Activated naive CD8-positive, alpha-beta T cell treated with anti-CD3 and anti-CD28 coated beads, Interleukin-2, amount 10 ng/mL, durations not matched to agents 7 days and 5 days (primary cell): ENCODE results near the gene TEKTIP1. TPM values are rescaled to one million over a fixed set of nuclear protein-coding genes. Genes with fewer than 3 reads are reported as not detected.
"Not testable (repeated sequence)": the region's sequence is repeated elsewhere in the genome, so short reads cannot be mapped to it uniquely, and the experiment has no call there.

ENCODE experiments used
- ATAC-seq: fragments of 150-1000 bp; cut with Tn5 transposase; one replicate; pipeline ENCODE4 v1.10.0; 2021; ENCODE audit warnings: low read depth, moderate library complexity
- POLR2A ChIA-PET: fragments of 350-600 bp; sonication (Branson Sonifier 250); formaldehyde crosslinking; loops from one replicate; lab custom pipeline; 2021; ENCODE audit warnings: antibody characterized with exemption; lab: Charles Lee
- DNase-seq: peaks from one replicate; pipeline ENCODE4 v3.0.0; 2021
- H3K27ac Mint-ChIP-seq: one replicate; pipeline ENCODE4 v1.8.0; 2022; ENCODE audit warnings: mild to moderate bottlenecking, mixed read lengths
- H3K27me3 Mint-ChIP-seq: one replicate; pipeline ENCODE4 v1.8.0; 2022; ENCODE audit warnings: mild to moderate bottlenecking, moderate library complexity, mixed read lengths
- H3K36me3 Mint-ChIP-seq: one replicate; pipeline ENCODE4 v1.8.0; 2021; ENCODE audit warnings: mild to moderate bottlenecking, mixed read lengths
- H3K4me1 Mint-ChIP-seq: one replicate; pipeline ENCODE4 v1.8.0; 2021; ENCODE audit warnings: mixed read lengths
- H3K4me3 Mint-ChIP-seq: one replicate; pipeline ENCODE4 v1.8.0; 2022; ENCODE audit warnings: mild to moderate bottlenecking, moderate library complexity, mixed read lengths
- H3K9me3 Mint-ChIP-seq: one replicate; pipeline ENCODE4 v1.8.0; 2021; ENCODE audit warnings: mixed read lengths
- total RNA-seq, 2 experiments: library from RNA; stranded (reverse); gene quantifications; one replicate each; pipeline ENCODE4 v1.2.3, GENCODE V29; 2021

TEKTIP1 gene
- total RNA-seq, 2 experiments from 2014 or later = 11.4 to 13.9 TPM

DNA sequence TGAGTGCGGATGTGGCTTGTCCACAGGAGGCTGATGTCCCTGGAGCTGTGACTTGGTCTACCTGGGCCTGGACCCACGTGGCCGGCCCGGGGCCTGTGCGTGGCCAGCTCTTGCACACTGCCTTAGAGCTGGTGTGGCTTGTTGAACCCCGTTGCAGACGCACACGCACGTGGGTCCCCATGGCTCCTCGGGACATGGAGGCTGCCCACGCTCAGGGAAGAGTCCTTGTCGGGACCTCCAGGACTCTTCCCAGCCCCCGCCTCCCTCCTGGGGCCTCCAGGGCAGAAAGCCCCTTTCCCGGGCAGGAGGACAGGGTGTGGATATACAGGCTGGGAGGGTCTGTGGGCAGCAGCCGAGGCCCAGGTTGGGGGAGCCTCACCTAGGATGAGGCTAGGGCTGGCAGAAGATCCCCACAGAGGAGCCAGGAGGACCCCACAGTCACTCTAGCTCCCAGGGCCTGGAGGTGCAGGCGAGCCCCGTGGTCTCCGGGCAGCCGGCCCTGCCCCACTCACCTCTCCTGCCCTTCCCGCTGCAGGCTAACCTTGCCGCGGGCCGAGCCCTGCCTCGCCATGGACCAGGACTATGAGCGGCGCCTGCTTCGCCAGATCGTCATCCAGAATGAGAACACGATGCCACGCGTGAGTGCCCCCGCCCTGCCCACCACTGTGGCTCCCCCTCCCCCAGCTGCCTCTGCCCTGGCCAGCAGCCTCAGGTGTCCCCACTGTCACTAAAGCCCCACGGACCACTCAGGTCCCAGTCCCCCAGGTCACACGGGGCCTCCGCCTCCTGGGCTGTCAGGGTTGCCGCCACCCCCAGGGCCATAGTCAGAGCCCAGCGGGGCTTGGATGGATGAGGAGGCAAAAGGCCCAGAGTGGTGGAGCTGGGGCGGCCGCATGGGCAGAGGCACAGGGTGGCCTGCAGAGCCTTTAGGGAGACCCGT lies 16.3 kb upstream of the TEKTIP1 start:
- H3K4me1 Mint-ChIP-seq = peaks cover 5% of the 10 kb centered on the region
- no peak for ATAC-seq
- peaks cover 11% of the 10 kb centered on the region for H3K36me3 Mint-ChIP-seq
- no peak overlapping the region for H3K4me3 Mint-ChIP-seq
- no peaks in the 10 kb centered on the region for H3K9me3 Mint-ChIP-seq
- POLR2A ChIA-PET = no interaction called here
- no peaks in the 10 kb centered on the region for H3K27me3 Mint-ChIP-seq
- H3K27ac Mint-ChIP-seq = no peak overlapping the region
- no peak for DNase-seq

DNA sequence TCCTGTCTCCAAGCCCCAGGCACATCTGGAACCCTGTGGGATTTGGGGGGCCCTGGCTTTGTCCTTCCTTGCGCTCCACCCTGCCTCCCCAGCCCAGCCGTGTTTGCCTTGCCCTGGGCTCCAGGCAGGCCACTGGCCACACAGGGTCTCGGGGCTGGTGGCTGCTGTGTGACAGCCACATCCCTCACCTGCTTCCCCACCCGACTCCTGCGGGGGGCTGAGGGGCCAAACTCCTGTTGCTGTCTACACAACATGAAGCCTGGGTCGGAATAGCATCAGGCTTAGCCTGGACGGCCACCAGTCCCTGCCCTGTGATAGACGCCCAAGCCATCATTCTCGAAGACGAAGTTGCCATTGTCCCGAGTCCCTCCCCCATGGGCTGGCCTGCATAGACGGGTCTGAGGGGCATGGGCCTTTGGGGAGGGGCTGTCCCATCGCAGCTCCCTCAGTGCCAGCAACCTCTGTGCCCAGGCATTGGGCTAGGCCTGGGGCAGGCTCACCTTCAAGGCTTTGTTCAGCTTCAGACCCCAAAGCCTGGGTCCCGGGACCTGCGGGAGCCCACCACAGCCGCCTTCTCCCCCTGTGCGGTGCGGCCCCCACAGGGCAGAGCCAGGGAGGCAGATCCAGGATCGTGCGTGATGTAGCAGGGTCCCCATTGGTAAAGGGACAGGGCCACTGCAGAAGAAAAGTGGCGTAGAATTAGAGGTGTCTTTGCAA lies 15.5 kb upstream of the TEKTIP1 start:
- Mint-ChIP-seq H3K36me3 (peaks cover 13% of the 10 kb centered on the region), H3K9me3 (no peaks in the 10 kb centered on the region), H3K27ac (no peak overlapping the region), H3K4me3 (no peak overlapping the region), H3K4me1 (peaks cover 5% of the 10 kb centered on the region), H3K27me3 (no peaks in the 10 kb centered on the region)
- DNase-seq = no peak
- no peak for ATAC-seq
- POLR2A ChIA-PET = no interaction called here

DNA sequence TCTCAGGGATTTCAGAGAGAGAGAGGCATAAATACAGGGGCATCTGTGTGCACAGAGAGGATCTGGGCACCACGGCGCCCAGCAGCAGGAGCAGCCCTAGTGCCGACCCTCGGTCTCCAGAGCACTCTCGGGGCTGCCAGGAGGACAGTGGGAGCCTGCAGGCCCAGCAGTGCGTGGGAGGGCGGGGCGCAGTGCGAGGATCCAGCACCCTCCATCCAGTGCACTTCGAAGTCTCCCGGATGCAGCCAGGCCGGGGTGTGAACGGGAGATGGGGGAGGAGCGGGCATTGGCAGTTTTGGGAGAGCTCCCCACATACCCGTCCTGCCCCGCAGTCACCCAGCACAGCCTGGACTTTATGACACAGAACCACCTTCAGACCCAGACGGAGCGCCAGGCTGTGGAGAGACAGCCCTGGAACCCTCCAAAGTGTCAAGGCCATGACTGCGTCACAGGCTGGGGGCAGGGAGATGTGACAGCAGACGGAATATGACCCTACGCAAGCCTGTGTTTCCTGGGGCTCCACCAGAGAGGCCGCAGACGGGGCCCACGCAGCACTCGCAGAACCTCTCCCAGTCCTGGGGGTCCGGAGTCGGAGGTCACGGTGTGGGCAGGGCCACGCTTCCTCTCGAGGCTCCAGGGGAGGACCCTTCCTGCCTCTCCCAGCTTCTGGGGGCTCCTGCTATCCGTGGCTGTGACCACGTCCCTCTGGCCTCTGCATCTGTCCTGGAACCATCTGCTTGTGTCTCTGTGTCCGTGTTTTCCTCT lies 14.7 kb upstream of the TEKTIP1 start:
- ATAC-seq (no peak), DNase-seq (no peak)
- Mint-ChIP-seq H3K36me3 (peaks cover 13% of the 10 kb centered on the region), H3K27ac (no peak overlapping the region), H3K4me3 (no peak overlapping the region), H3K27me3 (no peaks in the 10 kb centered on the region), H3K9me3 (no peaks in the 10 kb centered on the region), H3K4me1 (peaks cover 5% of the 10 kb centered on the region)
- POLR2A ChIA-PET = no interaction called here

DNA sequence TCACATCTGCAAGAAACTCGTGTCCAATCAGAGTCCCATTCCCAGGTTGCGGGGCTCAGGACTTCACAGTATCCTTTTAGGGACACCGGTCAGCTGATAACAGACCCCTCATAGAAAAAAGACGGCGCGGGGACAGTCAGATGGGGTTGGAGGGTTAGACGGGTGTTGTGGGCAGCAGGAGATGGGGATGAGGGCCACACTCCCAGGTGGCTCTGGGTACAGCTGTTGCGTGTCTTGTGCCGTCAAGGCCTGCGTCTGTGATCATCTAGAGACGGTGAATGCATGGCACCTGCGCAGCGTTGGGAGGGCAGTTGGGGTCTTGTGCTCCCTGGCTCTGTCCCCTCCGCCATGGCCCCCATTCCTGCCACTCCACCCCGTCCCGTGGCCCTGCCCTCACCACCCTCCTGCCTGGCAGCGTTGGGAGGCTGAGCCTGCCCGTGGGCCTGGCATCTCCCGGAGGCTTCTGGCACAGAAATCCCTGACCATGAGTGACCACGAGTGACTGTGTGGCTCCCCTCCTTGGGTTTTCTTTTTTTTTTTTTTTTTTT lies 14.0 kb upstream of the TEKTIP1 start:
- H3K4me1 Mint-ChIP-seq = peaks cover 5% of the 10 kb centered on the region
- H3K27ac Mint-ChIP-seq = no peak overlapping the region
- ATAC-seq (no peak), DNase-seq (no peak)
- H3K4me3 Mint-ChIP-seq = no peak overlapping the region
- H3K36me3 Mint-ChIP-seq = peaks cover 13% of the 10 kb centered on the region
- POLR2A ChIA-PET = no interaction called here
- no peaks in the 10 kb centered on the region for H3K9me3 Mint-ChIP-seq
- H3K27me3 Mint-ChIP-seq = no peaks in the 10 kb centered on the region

DNA sequence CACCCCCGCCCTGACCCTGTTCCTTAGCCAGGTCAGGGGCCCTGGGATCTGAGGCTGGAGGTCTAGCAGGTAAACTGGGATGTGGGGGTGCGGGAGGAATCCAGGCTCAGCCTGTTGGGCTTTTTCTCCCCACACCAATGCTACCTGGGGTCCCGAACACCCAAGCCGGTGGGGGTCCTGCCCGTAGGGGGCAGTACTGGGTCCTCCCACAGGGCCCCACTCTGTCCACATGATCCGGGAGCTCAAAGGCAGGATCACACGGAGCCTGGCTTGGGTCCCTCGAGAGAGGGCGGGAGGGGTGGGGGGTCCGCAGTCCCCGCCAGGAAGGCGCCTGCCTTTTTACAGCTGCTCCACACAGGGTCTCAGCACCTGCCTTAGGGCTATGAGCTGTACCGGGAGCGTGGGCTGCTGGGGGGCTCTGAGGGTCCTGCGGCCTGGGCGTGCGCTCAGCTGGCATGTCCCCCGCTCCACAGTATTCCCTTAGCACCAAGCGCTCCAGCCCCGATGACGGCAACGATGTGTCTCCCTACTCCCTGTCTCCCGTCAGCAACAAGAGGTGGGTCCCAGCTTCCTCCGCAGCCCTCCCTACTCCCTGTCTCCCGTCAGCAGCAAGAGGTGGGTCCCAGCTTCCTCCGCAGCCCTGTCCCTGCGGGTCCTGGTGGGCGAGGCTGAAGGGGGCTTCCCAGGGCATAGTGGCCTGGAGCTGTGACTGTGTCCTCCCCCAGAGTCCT lies 12.3 kb upstream of the TEKTIP1 start:
- H3K4me3 Mint-ChIP-seq = no peak overlapping the region
- POLR2A ChIA-PET = no interaction called here
- peaks cover 9% of the 10 kb centered on the region for H3K36me3 Mint-ChIP-seq
- no peaks in the 10 kb centered on the region for H3K9me3 Mint-ChIP-seq
- DNase-seq (no peak), ATAC-seq (no peak)
- H3K27me3 Mint-ChIP-seq = no peaks in the 10 kb centered on the region
- H3K27ac Mint-ChIP-seq = no peak overlapping the region
- no peaks in the 10 kb centered on the region for H3K4me1 Mint-ChIP-seq

DNA sequence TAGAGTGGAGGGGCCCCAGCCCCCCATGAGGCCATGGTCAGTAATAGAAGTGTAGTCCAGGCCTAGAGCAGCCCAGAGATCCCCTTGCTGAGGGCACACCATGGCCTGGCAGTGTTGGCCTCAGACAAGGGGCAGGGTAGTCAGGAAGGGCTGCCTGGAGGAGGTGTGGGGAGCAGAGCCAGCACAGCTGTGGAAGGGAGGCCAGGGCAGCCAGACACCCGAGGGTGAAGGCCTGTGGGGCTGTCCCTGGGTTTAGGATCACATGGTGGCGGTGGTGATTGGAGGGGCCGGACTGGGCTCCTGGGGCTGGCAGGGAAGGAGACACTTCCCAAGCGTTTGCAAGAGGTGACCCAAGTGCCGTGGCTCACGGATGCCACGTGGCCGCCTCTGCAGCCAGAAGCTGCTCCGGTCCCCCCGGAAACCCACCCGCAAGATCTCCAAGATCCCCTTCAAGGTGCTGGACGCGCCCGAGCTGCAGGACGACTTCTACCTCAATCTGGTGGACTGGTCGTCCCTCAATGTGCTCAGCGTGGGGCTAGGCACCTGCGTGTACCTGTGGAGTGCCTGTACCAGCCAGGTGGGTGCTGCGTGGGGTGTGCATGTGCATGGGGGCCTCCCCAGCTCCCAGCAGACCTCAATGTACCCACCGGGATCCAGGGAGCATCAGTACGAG lies 11.6 kb upstream of the TEKTIP1 start:
- Mint-ChIP-seq H3K27ac (no peak overlapping the region), H3K4me1 (no peaks in the 10 kb centered on the region), H3K36me3 (peaks cover 7% of the 10 kb centered on the region), H3K27me3 (no peaks in the 10 kb centered on the region), H3K9me3 (no peaks in the 10 kb centered on the region), H3K4me3 (no peak overlapping the region)
- no peak for ATAC-seq
- DNase-seq = no peak
- POLR2A ChIA-PET = no interaction called here

DNA sequence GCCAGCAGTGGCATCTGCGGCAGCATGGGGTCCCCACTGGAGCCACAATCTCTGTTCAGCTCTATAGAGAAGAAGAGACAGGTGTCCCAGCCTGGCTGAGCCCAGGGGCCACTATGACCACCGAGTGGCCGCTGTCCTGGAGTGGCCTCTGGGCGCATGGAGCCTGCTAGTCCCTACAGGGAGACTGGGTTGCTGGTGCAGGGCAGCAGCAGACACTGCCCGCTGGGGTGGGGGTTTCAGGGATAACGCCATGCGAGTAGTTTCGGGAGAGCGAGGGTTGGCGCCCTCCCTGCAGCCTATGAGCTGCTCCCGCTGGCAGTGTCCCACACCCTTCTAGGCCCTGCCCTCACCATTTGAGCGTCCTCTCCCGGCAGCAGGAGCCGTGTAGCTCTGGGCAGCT lies 10.9 kb upstream of the TEKTIP1 start:
- ATAC-seq (no peak), DNase-seq (no peak)
- Mint-ChIP-seq H3K4me3 (no peak overlapping the region), H3K4me1 (no peaks in the 10 kb centered on the region), H3K9me3 (no peaks in the 10 kb centered on the region), H3K36me3 (peaks cover 9% of the 10 kb centered on the region), H3K27me3 (no peaks in the 10 kb centered on the region), H3K27ac (no peak overlapping the region)
- POLR2A ChIA-PET = no interaction called here

DNA sequence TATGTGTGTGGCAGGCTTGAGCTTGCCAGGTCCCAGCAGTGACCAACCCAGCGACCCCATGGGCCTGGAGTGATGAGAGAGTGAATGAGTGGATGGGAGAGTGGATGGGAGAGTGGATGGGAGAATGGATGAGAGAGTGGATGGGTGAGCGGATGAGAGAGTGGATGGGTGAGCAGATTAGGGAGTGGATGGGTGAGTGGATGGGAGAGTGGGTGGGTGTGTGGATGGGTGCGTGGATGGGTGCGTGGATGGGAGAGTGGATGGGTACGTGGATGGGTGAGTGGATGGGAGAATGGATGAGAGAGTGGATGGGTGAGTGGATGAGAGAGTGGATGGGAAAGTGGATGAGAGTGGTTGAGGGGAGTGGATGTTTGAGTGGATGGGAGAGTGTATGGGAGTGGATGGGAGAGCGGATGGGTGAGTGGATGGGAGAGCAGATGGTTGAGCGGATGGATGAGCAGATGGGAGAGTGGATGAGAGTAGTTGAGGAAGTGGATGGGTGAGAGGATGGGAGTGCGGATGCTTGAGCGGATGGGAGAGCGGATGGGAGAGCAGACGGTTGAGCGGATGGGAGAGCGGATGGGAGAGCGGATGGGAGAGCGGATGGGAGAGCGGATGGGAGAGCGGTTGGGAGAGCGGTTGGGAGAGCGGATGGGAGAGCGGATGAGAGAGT lies 10.3 kb upstream of the TEKTIP1 start:
- Mint-ChIP-seq H3K27me3 (no peaks in the 10 kb centered on the region), H3K36me3 (peaks cover 12% of the 10 kb centered on the region), H3K4me1 (no peaks in the 10 kb centered on the region), H3K4me3 (no peak overlapping the region), H3K27ac (no peak overlapping the region), H3K9me3 (no peaks in the 10 kb centered on the region)
- POLR2A ChIA-PET = no interaction called here
- DNase-seq = no peak
- ATAC-seq = no peak

DNA sequence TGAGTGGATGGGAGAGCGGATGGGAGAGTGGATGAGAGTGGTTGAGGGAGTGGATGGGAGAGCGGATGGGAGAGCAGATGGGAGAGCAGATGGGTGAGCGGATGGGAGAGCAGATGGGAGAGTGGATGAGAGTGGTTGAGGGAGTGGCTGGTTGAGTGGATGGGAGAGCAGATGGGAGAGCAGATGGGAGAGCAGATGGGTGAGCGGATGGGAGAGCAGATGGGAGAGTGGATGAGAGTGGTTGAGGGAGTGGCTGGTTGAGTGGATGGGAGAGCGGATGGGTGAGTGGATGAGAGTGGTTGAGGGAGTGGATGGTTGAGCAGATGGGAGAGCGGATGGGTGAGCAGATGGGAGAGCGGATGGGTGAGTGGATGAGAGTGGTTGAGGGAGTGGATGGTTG lies 9.7 kb upstream of the TEKTIP1 start:
- ATAC-seq, POLR2A ChIA-PET, H3K9me3 Mint-ChIP-seq, H3K4me1 Mint-ChIP-seq, H3K27ac Mint-ChIP-seq, H3K4me3 Mint-ChIP-seq, H3K27me3 Mint-ChIP-seq, DNase-seq: not testable (repeated sequence)
- peaks cover 12% of the 10 kb centered on the region for H3K36me3 Mint-ChIP-seq

DNA sequence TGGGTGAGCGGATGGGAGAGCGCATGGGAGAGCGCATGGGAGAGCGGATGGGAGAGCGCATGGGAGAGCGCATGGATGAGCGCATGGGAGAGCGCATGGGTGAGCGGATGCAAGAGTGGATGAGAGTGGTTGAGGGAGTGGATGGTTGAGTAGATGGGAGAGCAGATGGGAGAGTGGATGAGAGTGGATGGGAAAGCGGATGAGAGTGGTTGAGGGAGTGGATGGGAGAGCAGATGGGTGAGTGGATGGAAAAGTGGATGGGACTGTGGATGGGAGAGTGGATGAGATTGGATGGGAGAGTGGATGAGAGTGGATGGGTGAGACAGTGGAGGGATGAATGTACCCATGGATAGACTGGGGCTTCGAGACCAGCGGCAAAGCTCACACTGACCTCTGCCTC lies 8.6 kb upstream of the TEKTIP1 start:
- no peaks in the 10 kb centered on the region for H3K27me3 Mint-ChIP-seq
- H3K36me3 Mint-ChIP-seq = peaks cover 15% of the 10 kb centered on the region
- H3K9me3 Mint-ChIP-seq = no peaks in the 10 kb centered on the region
- ATAC-seq = no peak
- POLR2A ChIA-PET = no interaction called here
- DNase-seq = no peak
- H3K4me3 Mint-ChIP-seq = no peak overlapping the region
- H3K27ac Mint-ChIP-seq = no peak overlapping the region
- H3K4me1 Mint-ChIP-seq = no peaks in the 10 kb centered on the region

DNA sequence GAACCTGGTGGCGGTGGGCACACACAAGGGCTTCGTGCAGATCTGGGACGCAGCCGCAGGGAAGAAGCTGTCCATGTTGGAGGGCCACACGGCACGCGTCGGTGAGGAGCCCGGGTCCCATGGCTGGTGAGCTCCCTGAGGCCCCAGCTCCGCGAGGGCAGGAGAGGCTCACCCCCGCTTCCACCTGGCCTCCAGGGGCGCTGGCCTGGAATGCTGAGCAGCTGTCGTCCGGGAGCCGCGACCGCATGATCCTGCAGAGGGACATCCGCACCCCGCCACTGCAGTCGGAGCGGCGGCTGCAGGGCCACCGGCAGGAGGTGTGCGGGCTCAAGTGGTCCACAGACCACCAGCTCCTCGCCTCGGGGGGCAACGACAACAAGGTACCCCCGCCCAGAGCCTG lies 7.3 kb upstream of the TEKTIP1 start:
- ATAC-seq (no peak), DNase-seq (no peak)

More for the DNA sequence above, 7.3 kb upstream of the TEKTIP1 start:
- H3K9me3 Mint-ChIP-seq = no peaks in the 10 kb centered on the region
- POLR2A ChIA-PET = interaction anchor here (0.9 kb wide), 1 partner anchor 558 kb away, joined by 3 read pairs; no protein-coding TSS in a partner anchor
- H3K36me3 Mint-ChIP-seq = peaks cover 16% of the 10 kb centered on the region
- no peaks in the 10 kb centered on the region for H3K27me3 Mint-ChIP-seq
- H3K27ac Mint-ChIP-seq = no peak overlapping the region
- H3K4me3 Mint-ChIP-seq = no peak overlapping the region
- no peaks in the 10 kb centered on the region for H3K4me1 Mint-ChIP-seq
